Activated B cell treated with CpG ODN at 0.5 μM for 24 hours (primary cell): ENCODE measurements around the gene ING3. TPM values are rescaled to one million over a fixed set of nuclear protein-coding genes. Genes with fewer than 3 reads are reported as not detected.
A peak's percentile ranks its signal among the peaks of the same experiment; 100 is the strongest.

Experiments used
- ATAC-seq: fragments of 200-7000 bp; cut with Tn5 transposase; one replicate; pipeline ENCODE4 v1.10.0; 2021; ENCODE audit warnings: low read depth, mild to moderate bottlenecking, moderate library complexity
- CTCF ChIA-PET: fragments of 350-600 bp; sonication (Branson Sonifier 250); formaldehyde crosslinking; loops from one replicate; lab custom pipeline; 2021; ENCODE audit warnings: antibody characterized with exemption; lab: Charles Lee
- POLR2A ChIA-PET: fragments of 350-600 bp; sonication (Branson Sonifier 250); formaldehyde crosslinking; loops from one replicate; lab custom pipeline; 2021; ENCODE audit warnings: antibody characterized with exemption; lab: Charles Lee
- DNase-seq: peaks from one replicate; pipeline ENCODE4 v3.0.0; 2022
- H3K27ac Mint-ChIP-seq: one replicate; pipeline ENCODE4 v1.8.0; 2020; ENCODE audit warnings: mixed read lengths
- H3K27me3 Mint-ChIP-seq: one replicate; pipeline ENCODE4 v1.8.0; 2021; ENCODE audit warnings: mixed read lengths
- H3K36me3 Mint-ChIP-seq: one replicate; pipeline ENCODE4 v1.8.0; 2021; ENCODE audit warnings: low read depth, mixed read lengths
- H3K4me1 Mint-ChIP-seq: one replicate; pipeline ENCODE4 v1.8.0; 2021; ENCODE audit warnings: mixed read lengths
- H3K4me3 Mint-ChIP-seq: one replicate; pipeline ENCODE4 v1.8.0; 2020; ENCODE audit warnings: mild to moderate bottlenecking, mixed read lengths
- H3K9me3 Mint-ChIP-seq: one replicate; pipeline ENCODE4 v1.8.0; 2020; ENCODE audit warnings: mixed read lengths
- CTCF ChIP-seq: fragments of 200-600 bp; IDR thresholded peaks from one replicate; pipeline ENCODE4 v1.8.0; 2022; ENCODE audit warnings: antibody characterized with exemption, mild to moderate bottlenecking
- intact Hi-C: fragments of 100-400 bp; cut with micrococcal nuclease; formaldehyde crosslinking; loops from one replicate; pipeline ENCODE4 v1.15.1; 2024
- total RNA-seq: library from RNA; stranded (reverse); gene quantifications from 2 replicates; pipeline ENCODE4 v1.2.3, GENCODE V29; 2022

ING3 gene
- total RNA-seq, 1 donor from 2014 or later, result 36.1 TPM

DNA sequence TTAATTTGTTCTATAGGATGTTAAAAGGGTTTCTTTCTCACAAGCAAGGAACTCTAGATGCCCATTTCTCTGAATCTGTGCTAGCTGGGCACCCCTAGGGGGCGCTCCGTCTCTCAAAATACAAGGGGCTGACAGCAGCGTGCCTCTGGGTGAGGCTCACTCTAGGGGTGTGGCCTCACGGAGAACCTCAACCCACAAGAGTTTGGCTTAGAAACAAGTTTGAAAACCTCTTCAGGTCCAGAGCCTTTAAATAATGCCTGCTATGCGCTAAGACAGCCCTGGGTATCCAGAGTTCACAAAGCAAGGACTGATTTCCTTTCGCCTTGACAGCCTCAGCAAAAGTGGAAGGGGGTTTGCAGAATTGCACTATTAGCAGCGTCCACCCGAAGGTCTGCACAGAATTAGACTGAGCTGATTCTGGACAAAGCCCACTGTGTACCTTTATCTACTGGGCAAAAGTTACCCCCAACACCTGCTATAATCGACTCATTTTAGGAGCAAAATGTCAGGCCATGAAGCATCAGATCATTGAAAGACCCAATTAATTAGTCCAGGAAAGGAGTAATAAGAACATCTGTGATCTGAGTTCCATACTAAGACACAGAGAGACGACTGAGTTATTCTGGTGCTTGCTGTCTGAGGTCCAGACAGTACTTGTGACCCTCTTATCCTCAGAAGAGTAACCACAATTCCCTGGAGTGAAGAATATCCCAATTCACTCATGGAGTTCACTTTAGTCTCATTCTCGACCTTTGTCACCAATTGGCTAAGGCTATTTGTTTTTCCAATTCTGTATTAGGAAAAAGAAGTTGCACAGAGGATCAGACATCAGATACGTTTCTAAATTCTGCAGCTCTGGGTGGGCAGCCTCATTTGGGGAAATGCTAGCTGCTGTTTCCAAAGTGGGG lies 37.4 kb downstream of the ING3 start:
- peak; percentile 68 for DNase-seq
- Mint-ChIP-seq H3K9me3 (no peaks in the 10 kb centered on the region), H3K27ac (no peak overlapping the region), H3K36me3 (no peaks in the 10 kb centered on the region), H3K4me1 (peaks cover 23% of the 10 kb centered on the region), H3K27me3 (peaks cover 33% of the 10 kb centered on the region), H3K4me3 (peak overlapping the region; percentile 81)
- ATAC-seq, result peak; percentile 95
- intact Hi-C loops, result loop anchor here (1.0 to 5.0 kb wide), 8 partner anchors 37 to 1007 kb away; partner anchors contain the start of gene TSPAN12
- CTCF ChIA-PET, result interaction anchor here (0.6 to 6.5 kb wide), 15 partner anchors 9 to 1006 kb away, joined by 3 to 48 read pairs (median 3); partner anchors contain the start of gene ING3
- peak; percentile 95 for TF ChIP-seq CTCF
- POLR2A ChIA-PET, result interaction anchor here (0.6 to 1.5 kb wide), 4 partner anchors 37 to 343 kb away, joined by 3 to 6 read pairs (median 4); partner anchors contain the start of gene ING3

DNA sequence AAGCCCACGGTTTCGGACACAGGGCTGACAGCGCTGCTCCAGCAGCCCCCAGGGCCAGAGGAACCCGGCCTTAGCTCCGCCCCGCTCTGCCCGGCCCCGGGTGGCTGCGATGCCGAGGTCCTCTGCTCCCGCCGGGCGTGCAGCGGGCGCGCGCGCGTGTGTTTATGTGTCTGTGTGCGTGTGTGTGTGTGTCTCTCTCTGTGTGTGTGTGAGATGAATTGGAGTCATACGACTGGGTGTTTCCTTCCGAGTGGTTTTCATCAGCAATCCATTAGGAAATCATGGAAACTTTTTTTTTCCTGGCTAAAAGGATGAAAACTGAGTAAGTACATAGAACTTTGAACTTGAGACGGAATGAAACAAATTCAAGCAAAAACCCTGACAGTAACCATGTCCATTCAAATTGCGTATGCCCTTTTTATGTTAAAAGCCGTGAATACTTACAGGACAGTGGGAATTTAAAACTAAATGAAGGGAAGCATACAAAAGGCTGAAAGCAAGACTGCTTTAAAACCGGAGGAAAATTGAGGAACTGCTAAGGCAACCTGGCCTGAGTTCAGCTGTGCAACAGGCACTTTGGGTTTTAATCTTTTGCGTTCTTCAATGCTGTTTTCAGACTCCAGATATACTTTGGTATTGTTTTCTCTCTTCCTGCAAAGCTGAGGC lies 38.1 kb downstream of the ING3 start, which contains the start of gene CPED1:
Gene CPED1 (plus strand): TSS at position 121 of the 666 bp plus-strand sequence. CDS start 911 bp downstream, outside the sequence.
- Mint-ChIP-seq H3K27me3 (peaks cover 33% of the 10 kb centered on the region), H3K36me3 (no peaks in the 10 kb centered on the region), H3K4me3 (peak within 1 kb of the TSS; percentile 81), H3K4me1 (peaks cover 23% of the 10 kb centered on the region), H3K27ac (no peak within 1 kb of the TSS), H3K9me3 (no peaks in the 10 kb centered on the region)
- ChIA-PET CTCF (interaction anchor here (0.8 to 6.5 kb wide), 12 partner anchors 8 to 1005 kb away, joined by 3 to 48 read pairs (median 4); partner anchors contain the start of gene ING3), POLR2A (interaction anchor here (0.9 to 1.5 kb wide), 2 partner anchors 38 to 39 kb away, joined by 3 to 6 read pairs; partner anchors contain the start of gene ING3)
- intact Hi-C loops, result loop anchor here (1.0 to 5.0 kb wide), 2 partner anchors 37 to 131 kb away; partner anchors contain the start of gene TSPAN12
- DNase-seq (peak; percentile 46), ATAC-seq (peak; percentile 73)
- no peak for TF ChIP-seq CTCF

DNA sequence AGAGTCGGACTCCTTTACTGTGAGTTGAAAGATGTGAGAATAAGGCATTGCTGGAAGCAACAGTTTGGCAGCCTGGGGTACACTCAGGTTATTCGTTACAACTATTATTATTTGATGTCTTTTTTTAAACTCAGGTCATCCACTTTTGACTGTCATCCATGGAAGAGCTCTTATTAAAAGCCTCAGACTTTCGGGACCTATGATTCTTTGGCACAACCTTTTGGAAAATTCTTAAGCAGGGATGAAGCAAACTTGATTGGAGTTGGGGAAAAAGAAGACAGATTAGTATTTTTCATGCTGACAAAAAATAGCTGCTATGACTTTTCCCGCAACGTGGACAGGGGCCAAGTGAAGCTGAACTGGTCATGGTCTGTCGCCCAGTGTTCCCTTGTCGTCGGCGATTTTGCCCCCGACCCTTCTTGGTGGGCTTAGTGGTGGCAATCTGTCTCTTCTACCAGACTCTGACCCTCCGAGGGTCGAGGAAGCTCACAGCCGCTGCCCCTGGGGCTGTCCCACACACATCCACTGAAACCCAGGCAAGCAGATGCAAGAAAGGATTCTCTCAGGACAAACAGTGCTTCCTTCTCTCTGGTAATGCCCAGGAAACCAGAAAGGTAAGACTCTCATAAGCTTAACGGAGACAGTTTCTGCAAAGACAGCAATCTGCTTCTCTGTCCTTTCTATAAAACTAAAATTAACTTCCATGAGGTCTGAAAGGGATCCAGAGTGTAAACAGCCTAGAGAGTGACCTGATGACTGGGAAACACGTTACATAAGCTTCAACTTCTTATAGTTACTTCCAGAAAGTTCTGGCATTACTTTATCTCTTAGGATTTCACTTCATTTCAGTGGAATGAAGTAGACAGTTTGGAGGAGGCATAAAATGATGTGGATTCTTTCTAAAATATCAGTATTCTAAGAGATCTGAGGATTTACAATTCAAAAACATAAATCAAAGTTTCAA lies 39.0 kb downstream of the ING3 start:
- CTCF ChIA-PET, result interaction anchor here (1.3 to 6.5 kb wide), 4 partner anchors 93 to 1005 kb away, joined by 4 to 48 read pairs (median 19); no protein-coding TSS in a partner anchor
- no peak overlapping the region for H3K27ac Mint-ChIP-seq
- intact Hi-C loops, result loop anchor here (5.0 kb wide), 1 partner anchor 132 kb away; the partner anchor contains the start of gene TSPAN12

More for the DNA sequence above, 39.0 kb downstream of the ING3 start:
- peaks cover 23% of the 10 kb centered on the region for H3K4me1 Mint-ChIP-seq
- H3K36me3 Mint-ChIP-seq, result no peaks in the 10 kb centered on the region
- ATAC-seq (no peak), DNase-seq (no peak)
- TF ChIP-seq CTCF, result no peak
- H3K27me3 Mint-ChIP-seq, result peaks cover 30% of the 10 kb centered on the region
- no peaks in the 10 kb centered on the region for H3K9me3 Mint-ChIP-seq
- peak overlapping the region; percentile 81 for H3K4me3 Mint-ChIP-seq
- POLR2A ChIA-PET, result interaction anchor here (0.9 to 1.5 kb wide), 2 partner anchors 38 to 39 kb away, joined by 3 to 6 read pairs; partner anchors contain the start of gene ING3
